Gastrocnemius medialis (tissue), 4 donors: ENCODE results near the gene SYDE2. TPM values are rescaled to one million over a fixed set of nuclear protein-coding genes. Genes with fewer than 3 reads are reported as not detected.

ENCODE experiments used
- ATAC-seq, 2 donors: fragments of 150-250 bp; one replicate each; pipeline ENCODE4 v1.9.1; 2016
- DNase-seq, 2 donors: peaks; one replicate each; pipeline ENCODE4 v3.0.0-alpha.2; 2019
- H3K27ac ChIP-seq, 4 donors: fragments of 200-600 bp; sonication (generic); 1 replicate in 1 of 4; 2 replicates in 3 of 4; pipeline ENCODE4 v1.5.1; 2016 to 2018; ENCODE audit warnings: mild to moderate bottlenecking in 2 of 4, moderate library complexity in 1 of 4
- H3K27me3 ChIP-seq, 3 donors: fragments of 200-600 bp; sonication (generic) in 2 of 3; 1 replicate in 1 of 3; 2 replicates in 2 of 3; pipeline versions ENCODE4 v1.5.1 to v1.6.0; 2016 to 2019; ENCODE audit warnings: mild to moderate bottlenecking in 1 of 3, moderate library complexity in 1 of 3
- H3K36me3 ChIP-seq, 2 donors: fragments of 200-600 bp; sonication (generic) in 1 of 2; one replicate each; pipeline ENCODE4 v1.5.1; 2017 to 2018
- H3K4me1 ChIP-seq, 2 donors: fragments of 200-600 bp; sonication (generic) in 1 of 2; one replicate each; pipeline ENCODE4 v1.5.1; 2016 to 2017; ENCODE audit warnings: mild to moderate bottlenecking in 2 of 2
- H3K4me3 ChIP-seq, 4 donors: fragments of 200-600 bp; sonication (generic) in 3 of 4; 1 replicate in 1 of 4; 2 replicates in 3 of 4; pipeline ENCODE4 v1.5.1; 2016 to 2019; ENCODE audit warnings: mild to moderate bottlenecking in 2 of 4
- H3K9me3 ChIP-seq, 3 donors: fragments of 200-600 bp; sonication (generic) in 2 of 3; 1 replicate in 1 of 3; 2 replicates in 2 of 3; pipeline ENCODE4 v1.5.1; 2016 to 2019
- CTCF ChIP-seq, 5 experiments: fragments of 450-650 bp in 3 of 5; fragments of 200-600 bp in 2 of 5; sonication (generic) in 2 of 5; IDR thresholded peaks in 4 of 5; conservative IDR thresholded peaks in 1 of 5; 1 replicate in 4 of 5; 2 replicates in 1 of 5; pipeline ENCODE4 v1.5.1; 2016 to 2019; ENCODE audit warnings: antibody characterized with exemption in 5 of 5, mild to moderate bottlenecking in 3 of 5, moderate library complexity in 3 of 5
- POLR2A ChIP-seq, 2 donors: fragments of 450-650 bp; IDR thresholded peaks; one replicate each; pipeline ENCODE4 v1.6.1; 2017; ENCODE audit warnings: antibody characterized with exemption in 2 of 2, mild to moderate bottlenecking in 2 of 2, moderate library complexity in 2 of 2
- in situ Hi-C, 4 donors: fragments of 200-750 bp; cut with MboI; loops; one replicate each; pipeline versions ENCODE4 v1.15.0 to v1.8.0; 2017; ENCODE audit warnings: low sequenced_read_pairs in 4 of 4
- intact Hi-C: fragments of 100-400 bp; cut with DNase I; formaldehyde crosslinking; loops from one replicate; pipeline ENCODE4 v1.15.1; 2023; ENCODE audit warnings: low total_unique reads
- total RNA-seq, 4 donors: library from RNA; depleted of rRNA; stranded (reverse); fragments of >200 nt; gene quantifications; one replicate each; pipeline versions ENCODE4 v1.1.0 to v1.2.3, GENCODE V29; 2016

SYDE2 gene
- total RNA-seq, 4 donors from 2014 or later = 3.8 to 7.2 (median 4.9) TPM

GRCh38 chr1:85153149-85153891 lies 47.5 kb downstream of the SYDE2 start:
- no peaks in the 10 kb centered on the region for H3K36me3 ChIP-seq
- no peaks in the 10 kb centered on the region for H3K9me3 ChIP-seq
- ATAC-seq = no peak
- no peak for TF ChIP-seq CTCF (IDR thresholded peaks at IDR 0.05 in 4 of 5, conservative IDR thresholded peaks at IDR 0.05 in 1 of 5)
- no peak for TF ChIP-seq POLR2A (IDR thresholded peaks at IDR 0.05)
- H3K27ac ChIP-seq = no peak overlapping the region
- intact Hi-C loops = no loop called here
- no peaks in the 10 kb centered on the region for H3K27me3 ChIP-seq
- no peak for DNase-seq
- peaks cover 4 to 5% of the 10 kb centered on the region in 2 donors for H3K4me1 ChIP-seq
- no peak overlapping the region for H3K4me3 ChIP-seq
- in situ Hi-C loops = no loop called here

DNA sequence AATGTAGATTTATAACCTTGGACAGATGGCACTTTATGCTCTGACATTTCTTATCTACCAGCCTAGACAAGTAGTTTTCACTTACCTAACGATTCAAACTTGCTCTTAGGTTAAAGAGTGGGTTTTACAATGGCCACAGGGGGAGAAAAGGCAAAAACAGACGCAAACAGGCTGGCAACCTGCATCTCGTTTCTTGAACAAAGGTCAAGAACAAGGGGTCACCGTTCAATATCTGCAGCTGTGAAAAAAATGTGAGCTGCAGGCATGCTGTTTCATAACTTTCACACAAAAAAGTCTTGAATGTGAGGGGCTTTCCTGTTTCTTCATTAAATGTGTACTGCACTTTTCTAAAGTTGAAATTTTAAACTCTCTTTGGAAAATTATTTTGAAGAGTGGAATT lies 49.4 kb downstream of the SYDE2 start:
- peaks cover 4 to 5% of the 10 kb centered on the region in 2 donors for H3K4me1 ChIP-seq
- H3K27ac ChIP-seq = no peak overlapping the region
- H3K36me3 ChIP-seq = no peaks in the 10 kb centered on the region
- intact Hi-C loops (no loop called here), in situ Hi-C loops (no loop called here)
- no peaks in the 10 kb centered on the region for H3K9me3 ChIP-seq
- TF ChIP-seq CTCF (IDR thresholded peaks at IDR 0.05 in 4 of 5, conservative IDR thresholded peaks at IDR 0.05 in 1 of 5) (no peak), POLR2A (IDR thresholded peaks at IDR 0.05) (no peak)
- DNase-seq = no peak
- no peak for ATAC-seq
- H3K27me3 ChIP-seq = no peaks in the 10 kb centered on the region
- H3K4me3 ChIP-seq = no peak overlapping the region

DNA sequence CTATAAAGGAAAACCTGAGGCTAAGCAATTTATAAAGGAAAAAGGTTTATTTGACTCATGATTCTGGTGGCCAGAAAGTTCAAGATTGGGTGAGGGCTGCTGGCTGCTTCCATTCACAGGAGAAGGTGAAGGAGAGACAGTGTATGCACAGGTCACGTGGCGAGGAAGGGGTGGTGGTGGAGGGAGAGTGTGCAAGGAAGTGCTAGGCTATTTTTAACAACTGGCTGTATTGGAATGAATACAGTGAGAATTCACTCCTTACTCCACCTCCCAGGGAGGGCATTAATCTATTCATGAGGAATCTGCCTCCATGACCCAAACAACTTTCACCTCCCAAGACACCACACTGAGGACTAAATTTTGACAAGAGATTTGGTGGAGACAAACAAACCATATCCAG lies 51.0 kb downstream of the SYDE2 start:
- H3K27ac ChIP-seq = no peak overlapping the region
- ATAC-seq (no peak), DNase-seq (no peak)
- in situ Hi-C loops = no loop called here
- no peaks in the 10 kb centered on the region for H3K27me3 ChIP-seq
- no peaks in the 10 kb centered on the region for H3K36me3 ChIP-seq
- peaks cover 4 to 5% of the 10 kb centered on the region in 2 donors for H3K4me1 ChIP-seq
- no peaks in the 10 kb centered on the region for H3K9me3 ChIP-seq
- no peak overlapping the region for H3K4me3 ChIP-seq
- intact Hi-C loops = no loop called here
- TF ChIP-seq CTCF (IDR thresholded peaks at IDR 0.05 in 4 of 5, conservative IDR thresholded peaks at IDR 0.05 in 1 of 5) (no peak), POLR2A (IDR thresholded peaks at IDR 0.05) (no peak)

DNA sequence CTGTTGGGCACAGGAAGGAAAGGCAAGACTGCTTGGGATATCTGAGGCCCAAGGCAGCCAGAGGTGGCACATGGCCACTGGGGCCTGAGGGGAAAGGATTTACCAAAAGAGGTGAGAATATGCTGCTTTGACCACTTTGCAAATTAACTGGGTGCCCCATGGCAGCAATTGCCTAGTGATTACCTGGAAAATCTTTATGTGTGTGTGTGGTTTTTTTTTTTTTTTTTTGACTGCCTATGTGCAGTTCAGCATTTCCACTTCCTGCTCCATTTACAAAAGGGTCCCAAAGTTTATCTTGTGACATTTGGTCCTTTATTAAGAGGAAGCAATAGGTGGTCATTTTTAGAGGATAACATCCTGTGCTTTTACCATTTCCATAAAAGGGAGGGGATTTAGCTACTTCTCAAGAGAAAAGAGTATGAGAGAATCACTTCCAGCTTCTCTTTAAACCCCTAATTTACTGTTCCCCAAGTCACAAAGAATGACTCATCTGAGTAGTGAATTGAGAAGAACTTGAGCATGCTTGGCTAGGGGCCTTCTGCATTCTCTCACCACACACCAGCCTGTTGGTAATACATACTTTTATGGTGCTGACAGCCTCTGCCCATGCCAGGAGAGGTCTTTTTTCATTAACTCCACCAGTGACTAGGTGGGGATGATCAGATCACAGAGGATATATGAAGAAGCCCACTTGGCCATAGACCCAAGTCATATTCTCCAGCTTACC lies 52.1 kb downstream of the SYDE2 start:
- Histone ChIP-seq H3K9me3 (no peaks in the 10 kb centered on the region), H3K27ac (no peak overlapping the region), H3K4me1 (peaks cover 4 to 5% of the 10 kb centered on the region in 2 donors), H3K36me3 (no peaks in the 10 kb centered on the region), H3K27me3 (no peaks in the 10 kb centered on the region), H3K4me3 (no peak overlapping the region)
- intact Hi-C loops (no loop called here), in situ Hi-C loops (no loop called here)
- no peak for ATAC-seq
- DNase-seq = no peak
- no peak for TF ChIP-seq CTCF (IDR thresholded peaks at IDR 0.05 in 4 of 5, conservative IDR thresholded peaks at IDR 0.05 in 1 of 5)
- no peak for TF ChIP-seq POLR2A (IDR thresholded peaks at IDR 0.05)
